Left forelimb (tissue), 1 donor: ENCODE results near the gene CEP192.

Source experiments
- DNase-seq: peaks from one replicate; pipeline ENCODE4 v3.0.0-alpha.2; 2018; ENCODE audit warnings: low spot score

CEP192 gene

DNA sequence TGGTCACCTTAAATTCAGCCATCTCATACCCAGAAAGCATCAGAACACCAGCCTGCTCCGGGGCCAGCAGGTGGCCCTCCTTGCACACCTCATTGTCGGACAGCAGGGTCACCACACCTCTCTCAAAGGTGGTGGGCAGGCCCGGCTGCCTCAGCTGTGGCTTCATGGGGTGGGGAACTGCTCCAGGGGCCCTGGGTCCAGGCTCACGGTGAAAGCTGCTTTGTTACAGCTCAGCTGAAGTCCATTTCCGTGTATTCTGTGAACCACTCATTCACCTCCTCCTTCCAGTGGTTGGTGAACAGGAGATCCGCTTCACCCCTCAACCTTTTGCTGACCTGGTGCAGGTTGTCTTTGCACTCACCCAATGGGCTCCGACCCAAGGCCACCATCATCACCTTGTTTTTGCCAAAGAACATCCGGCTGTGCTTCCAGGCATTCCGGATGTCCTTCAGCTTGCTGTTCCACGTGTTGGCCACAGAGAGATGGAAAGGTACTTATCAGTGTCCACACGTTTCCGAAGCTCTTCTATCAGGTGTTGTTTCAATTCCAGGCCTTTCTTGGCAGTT, 148.8 kb downstream of the CEP192 start:
- DNase-seq, result no peak

DNA sequence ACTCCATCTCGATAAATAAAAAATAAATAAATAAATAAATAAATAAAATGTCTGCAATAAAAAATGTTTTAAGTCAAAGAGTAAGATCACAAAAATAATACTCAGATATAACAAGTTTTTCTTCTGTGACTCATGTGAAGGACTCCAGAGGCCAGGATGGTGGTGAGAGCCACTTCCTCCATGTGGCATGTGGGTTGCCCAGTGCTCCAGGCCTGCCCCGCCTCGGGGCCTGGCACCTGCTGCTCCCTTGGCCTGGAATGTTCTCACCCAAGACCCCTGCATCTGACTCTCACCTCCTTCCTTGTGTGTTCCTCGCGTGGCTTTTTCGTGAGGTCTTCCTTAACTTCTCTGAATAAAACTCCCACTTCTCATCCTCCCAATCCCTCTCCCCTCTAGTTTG, 150.0 kb downstream of the CEP192 start:
- DNase-seq, result no peak

DNA sequence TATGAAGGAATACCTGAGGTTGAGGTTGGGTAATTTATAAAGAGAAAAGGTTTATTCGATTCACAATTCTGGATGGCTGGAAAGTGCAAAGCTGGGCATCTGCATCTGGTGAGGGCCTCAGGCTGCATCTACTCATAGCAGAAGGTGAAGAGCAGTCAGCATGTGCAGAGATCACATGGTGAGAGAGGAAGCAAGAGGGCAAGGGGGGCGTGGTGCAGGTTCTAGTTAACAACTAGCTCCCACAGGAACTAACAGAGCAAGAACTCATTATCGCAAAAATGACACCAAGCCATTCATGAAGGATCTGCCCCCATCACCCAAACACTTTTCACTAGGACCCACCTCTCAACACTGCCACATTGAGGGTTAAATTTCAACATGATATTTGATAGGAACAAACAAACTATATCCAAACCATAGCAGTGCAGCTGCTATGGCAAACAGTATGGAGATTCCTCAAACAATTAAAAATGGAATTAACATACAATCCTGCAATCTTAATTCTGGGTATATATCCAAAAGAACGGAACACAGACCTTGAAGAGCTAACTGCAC, 154.6 kb downstream of the CEP192 start:
- DNase-seq, result no peak

DNA sequence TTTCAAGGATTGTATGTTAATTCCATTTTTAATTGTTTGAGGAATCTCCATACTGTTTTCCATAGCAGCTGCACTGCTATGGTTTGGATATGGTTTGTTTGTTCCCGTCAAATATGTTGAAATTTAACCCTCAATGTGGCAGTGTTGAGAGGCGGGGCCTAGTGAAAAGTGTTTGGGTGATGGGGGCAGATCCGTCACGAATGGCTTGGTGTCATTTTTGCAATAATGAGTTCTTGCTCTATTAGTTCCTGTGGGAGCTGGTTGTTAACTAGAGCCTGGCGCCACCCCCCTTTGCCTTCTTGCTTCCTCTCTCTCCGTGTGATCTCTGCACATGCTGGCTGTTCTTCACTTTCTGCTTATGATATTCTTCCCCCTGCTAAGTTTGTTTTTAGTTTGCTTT, 156.0 kb downstream of the CEP192 start:
- DNase-seq, result no peak

DNA sequence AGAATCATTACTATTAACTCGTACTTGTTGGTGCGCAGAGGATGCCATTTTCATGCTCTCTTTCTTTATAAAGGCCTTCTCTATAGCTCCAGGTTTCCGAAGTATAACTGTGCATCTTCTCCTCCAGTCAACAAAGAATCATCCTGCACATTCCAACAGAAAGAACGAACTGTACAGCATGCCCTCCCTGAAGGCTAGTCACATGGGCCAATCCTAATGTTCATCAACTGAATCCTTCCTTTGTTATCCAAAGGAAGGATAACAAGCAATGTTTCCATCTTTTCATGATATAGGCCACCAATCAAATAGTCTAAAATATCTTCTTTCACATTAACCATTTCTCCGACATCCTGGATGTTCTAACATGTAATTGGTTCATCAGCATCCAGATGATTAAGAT, 160.5 kb downstream of the CEP192 start:
- no peak for DNase-seq

DNA sequence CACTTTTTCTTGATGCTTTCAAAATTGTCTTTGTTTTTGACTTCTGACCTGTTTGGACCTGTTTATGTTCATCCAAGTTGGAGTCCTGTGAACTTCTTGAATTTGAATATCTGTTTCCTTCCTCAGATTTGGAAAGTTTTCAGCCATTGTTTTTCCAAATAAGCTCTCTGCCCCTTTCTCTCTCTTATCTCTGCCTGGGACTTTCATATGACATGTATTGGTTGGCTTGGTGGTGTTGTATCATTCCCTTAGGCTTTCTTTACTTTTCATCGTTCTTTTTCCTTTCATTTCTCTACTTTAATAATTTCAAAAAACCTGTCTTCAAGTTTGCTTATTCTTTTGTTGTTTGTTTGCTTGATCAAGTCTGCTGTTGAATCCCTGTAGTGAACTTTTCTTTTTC, 167.3 kb downstream of the CEP192 start:
- no peak for DNase-seq

DNA sequence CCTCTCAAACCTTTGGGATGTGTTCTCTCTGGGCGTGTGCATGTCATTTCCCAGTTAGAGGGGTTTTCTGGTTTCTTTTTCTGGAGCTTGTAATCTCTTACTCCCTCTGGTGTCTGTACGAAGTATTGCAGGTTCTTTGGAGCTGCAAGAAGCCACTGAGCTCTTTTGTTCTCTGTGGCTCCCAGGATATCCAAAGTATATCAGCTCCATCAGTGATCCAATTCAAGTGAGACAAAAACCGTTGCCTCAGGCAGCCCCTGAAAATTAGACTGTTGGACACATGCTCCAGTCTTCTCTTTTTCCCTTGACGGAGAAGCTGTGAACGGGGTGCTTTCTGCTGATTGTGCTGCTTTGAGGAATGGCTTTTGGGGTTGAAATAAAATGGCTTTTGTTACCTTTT, 168.4 kb downstream of the CEP192 start:
- no peak for DNase-seq

DNA sequence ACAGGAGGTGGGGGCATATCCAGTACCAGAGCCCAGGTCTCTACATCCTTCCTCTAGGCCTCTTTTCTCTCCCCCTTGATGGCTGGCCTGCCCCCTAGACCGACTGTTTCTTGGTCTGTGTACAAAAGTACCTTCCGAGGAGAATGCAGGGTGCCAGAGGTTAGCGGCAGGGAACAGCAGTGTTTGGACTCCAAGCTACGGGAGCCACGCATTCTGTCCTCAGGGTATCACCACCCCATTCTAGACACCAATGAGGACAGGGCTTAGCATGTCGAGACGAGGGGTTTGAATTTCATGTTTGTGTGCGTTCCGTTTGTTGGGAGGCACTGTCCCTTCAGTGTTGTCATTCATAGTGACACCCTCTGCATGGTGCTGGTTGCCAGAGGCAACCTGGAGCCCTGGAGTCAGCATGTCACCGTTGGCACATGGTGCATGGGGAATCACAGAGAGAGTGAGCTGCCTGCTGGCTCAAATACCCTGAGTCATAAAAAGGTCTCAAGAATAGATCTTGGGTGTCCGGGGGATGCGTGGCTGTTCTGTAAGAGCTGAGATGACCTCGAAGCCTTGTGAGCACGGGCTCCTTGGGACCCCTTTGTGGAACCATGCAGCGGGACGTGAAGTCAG, 170.2 kb downstream of the CEP192 start:
- no peak for DNase-seq

DNA sequence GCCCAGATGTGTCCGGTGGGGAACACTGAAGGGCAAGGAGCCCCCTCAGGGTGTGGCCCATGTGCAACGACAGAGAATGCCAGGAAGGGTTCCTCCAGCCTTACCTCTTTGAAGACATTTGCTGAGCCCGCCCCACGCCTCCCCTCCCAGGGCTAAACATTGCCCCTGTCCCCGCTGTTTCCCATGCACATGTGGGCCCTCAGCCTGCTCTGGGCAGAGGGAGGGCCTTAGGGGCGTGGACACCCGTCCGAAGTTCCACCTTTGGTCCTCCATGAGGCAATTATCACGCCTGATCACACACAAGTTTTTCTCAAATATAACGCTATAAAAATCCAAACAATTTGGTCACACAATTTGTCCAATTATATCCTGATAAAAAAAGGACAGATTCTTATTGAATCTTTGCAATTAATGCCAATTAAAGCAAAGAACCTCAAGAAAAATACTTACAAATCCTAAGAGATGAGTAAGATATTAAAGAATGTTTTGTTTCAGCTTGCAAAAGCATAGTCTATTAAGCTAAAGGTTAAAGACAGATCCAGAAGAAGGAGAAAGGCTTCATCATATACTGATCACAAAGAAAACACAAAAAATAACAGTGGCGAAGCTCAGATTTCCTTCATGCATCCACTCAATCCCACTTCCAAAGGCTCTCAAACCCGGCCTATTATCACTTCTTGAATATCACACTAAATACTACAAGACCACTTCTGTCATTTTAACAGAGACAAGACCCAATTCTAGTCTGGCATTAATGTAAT, 172.2 kb downstream of the CEP192 start:
- no peak for DNase-seq

DNA sequence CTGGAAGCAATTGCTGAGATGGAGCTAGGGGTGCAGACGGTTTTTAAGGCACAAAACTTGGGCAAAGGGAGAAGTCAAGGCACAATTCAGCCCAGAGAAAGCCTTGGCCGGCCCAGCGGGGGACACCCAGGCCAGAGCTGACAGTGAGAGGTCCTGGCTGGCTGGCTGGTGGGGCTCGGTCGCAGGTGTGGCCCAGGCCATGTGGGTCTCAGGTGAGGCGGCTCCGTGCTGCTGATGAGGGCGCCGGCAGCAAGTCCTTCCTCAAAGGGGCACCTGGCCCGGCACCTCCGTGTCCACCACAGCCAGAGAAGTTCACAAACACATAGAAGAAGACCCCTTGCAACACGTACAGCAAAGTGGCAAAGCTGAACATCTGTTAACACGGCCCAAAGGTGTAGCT, 173.2 kb downstream of the CEP192 start:
- no peak for DNase-seq

DNA sequence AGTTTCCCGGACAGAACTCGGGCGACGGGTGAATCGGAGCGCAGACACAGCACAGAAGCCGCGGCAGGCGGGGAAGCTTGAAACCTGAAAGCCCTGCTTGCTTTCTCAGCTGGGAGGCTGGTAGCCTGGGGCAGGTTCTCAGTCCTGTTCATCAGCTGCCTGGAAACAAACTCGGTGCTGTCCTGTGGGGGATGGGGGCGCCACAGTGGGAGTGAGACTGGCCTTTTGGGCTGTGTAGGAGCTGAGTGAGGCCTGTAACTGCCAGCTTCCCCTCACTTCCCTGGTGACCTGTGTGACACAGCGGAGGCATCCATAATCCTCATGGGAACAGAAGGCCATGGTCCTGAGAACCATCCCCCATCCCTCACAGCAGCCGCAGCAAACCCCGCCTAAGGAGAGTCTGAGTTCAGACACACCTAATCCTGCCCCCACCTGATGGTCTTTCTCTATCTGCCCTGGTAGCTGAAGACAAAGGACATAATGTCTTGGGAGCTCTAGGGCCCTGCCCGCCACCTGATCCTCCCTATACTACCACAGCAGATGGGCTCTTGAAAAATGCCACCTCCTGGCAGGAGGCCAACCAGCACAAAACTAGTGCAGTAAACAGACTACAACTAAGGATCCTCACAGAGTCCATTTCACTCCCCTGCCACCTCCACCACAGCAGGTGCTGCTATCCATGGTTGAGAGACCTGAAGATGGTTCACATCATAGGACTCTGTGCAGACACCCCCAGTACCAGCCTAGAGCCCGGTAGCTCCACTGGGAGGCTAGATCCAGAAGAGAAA, 174.7 kb downstream of the CEP192 start:
- DNase-seq, result no peak

DNA sequence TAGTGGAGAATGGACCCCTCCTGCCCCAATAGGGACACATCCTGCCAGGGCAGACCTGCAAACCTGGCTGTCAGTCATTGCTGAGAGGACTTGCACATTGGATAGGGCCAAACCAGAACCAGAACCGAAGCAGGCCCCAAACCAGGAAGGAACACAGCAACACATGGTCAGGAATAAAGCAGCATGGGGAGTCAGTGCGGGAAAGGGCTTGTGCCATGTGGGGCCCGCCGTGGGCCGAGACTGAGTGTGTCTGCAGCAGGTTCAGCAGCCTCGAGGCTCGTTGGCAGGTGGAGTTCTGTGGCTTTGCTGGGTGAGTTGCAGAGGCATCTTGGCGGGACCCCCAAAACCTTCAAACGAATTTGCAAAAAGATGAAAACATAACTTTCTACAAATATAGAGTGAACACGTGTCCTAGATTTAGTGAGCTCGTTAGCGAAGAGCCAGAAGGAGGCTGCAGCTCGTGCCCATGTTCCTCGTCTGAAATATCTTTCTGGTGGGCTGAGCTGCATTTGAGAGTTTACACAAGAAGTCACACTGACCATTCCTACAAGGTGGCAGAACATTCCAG, 182.5 kb downstream of the CEP192 start:
- no peak for DNase-seq
